HG03097 (cell line): ENCODE results near the gene FXR2.
"Not testable (repeated sequence)": the region's sequence is repeated elsewhere in the genome, so short reads cannot be mapped to it uniquely, and the experiment has no call there.

Experiments
- ATAC-seq: cut with Tn5 transposase; IDR thresholded peaks from one replicate; pipeline ENCODE4 v1.9.1; 2021; ENCODE audit not compliant: unreplicated experiment, low FRiP score

The FXR2 gene

DNA sequence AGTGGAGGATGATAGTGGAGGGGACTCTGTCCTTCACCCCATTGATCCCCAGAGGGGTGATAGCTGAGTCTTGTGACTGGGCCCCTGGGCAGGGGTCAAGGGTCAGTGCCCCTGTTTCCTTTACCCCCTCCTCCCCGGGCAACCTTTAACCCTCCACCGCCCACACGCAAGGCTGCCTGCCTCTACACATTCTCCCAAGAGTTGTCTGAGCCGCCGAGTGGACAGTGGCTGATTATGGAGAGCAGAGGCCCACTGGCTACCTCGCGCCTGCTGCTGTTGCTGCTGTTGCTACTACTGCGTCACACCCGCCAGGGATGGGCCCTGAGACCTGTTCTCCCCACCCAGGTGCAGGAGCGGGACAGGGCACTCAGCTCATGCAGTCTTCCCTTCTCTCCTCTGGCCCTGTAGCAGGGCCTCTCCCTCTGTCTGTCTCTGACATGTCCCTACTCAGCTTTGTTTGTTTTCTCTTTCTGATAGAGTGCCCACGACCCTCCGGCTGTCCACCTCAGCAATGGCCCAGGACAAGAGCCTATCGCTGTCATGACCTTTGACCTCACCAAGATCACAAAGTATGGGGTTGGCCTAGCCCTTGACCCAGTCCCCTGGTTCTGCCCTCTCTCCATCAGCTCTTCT, 15.4 kb upstream of the FXR2 start, which contains the start of gene SHBG:
TSS of gene SHBG (plus strand) at position 197 of the 633 bp plus-strand sequence. CDS start at position 235, 38 bp downstream.
- ATAC-seq, result no peak

- ATAC-seq, result peak; percentile 76
These were observed 12.8 kb upstream of the FXR2 start, which contains the start of gene SAT2 for GRCh38 chr17:7627250-7628121. Gene SAT2 (minus strand): TSS chr17:7627821. CDS start chr17:7627635, 186 bp downstream.

- ATAC-seq, result no peak
These were observed 12.2 kb upstream of the FXR2 start for GRCh38 chr17:7626956-7627249.

GRCh38 chr17:7626307-7626706, 11.6 kb upstream of the FXR2 start:
- no peak for ATAC-seq

- ATAC-seq, result not testable (repeated sequence)
These were observed 11.1 kb upstream of the FXR2 start for GRCh38 chr17:7625749-7626148.

- no peak for ATAC-seq
These were observed 9.0 kb upstream of the FXR2 start for GRCh38 chr17:7623661-7624060.

GRCh38 chr17:7620835-7621234, 6.1 kb upstream of the FXR2 start:
- ATAC-seq, result no peak

DNA sequence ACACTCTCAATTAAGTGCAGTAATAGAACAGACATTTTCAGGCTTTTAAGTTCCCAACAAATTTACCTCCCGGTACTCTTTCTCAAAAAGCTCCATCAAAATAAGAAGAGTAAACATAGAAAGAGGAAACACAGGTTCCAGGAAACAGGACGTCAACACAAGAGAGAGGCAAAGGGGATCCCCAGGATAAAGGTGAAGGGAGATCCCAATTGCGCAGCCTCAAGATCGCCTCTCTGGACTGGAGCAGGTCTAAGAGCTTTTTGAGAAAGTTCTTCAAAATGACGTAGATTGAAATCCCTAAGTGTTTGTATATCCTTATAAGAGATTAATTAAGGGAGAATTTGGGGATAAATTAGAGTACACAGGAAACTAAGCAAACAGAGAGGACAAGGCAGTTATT, 3.9 kb upstream of the FXR2 start:
- ATAC-seq, result no peak

GRCh38 chr17:7615265-7615747, 609 bp upstream of the FXR2 start:
- ATAC-seq, result no peak

- ATAC-seq, result no peak
These were observed 800 bp downstream of the FXR2 start for GRCh38 chr17:7613769-7614424.

GRCh38 chr17:7612294-7612640, 2.4 kb downstream of the FXR2 start:
- ATAC-seq, result no peak

DNA sequence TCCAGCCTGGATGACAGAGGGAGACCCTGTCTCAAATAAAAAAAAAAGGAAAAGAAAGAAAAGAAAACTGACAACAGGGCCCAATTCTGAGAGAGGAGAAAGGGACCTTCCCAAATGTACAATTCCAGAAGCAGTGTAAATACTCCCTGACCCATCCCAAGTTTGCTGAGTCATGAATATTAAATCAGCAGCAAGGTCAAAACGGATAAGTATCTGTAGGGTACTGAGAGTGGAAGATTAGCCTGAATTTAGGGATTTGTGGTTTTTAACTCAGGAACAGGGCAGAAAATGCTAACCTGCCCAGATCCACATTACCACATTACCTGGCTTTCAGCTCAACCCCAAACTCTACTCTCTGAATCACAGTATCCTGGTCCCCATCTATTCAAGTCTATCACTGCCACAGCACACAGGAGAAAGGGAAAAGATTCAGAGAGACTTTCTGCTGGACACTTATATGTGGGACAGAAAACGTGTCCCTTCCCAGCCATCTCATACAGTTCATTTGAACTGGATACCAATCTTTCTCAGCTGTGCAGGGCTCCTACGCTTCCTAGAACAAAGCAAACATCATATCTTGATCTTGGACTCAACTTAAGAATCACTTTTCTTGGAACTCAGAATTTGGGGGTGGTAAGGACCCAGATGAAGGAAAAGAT, 2.9 kb downstream of the FXR2 start:
- no peak for ATAC-seq

DNA sequence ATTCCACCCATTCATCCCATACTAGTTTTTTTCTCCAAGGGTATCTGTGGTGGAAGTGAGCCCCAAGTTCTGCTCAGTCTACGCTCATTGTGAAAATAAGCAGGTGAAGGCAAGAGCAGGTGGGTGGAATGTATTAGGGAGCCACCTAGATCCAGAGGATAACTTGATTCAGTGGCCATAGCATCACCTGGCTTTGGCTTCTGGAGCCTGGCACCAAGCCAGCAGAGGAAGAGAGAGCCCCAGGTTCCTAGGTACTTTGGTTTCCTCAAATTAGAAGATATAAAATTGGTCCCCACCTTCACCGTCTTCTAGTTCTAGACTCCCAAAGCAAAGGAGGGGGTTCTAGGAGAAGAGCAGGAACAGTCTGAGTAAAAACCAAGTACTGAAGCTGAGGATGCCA, 4.1 kb downstream of the FXR2 start:
- no peak for ATAC-seq

DNA sequence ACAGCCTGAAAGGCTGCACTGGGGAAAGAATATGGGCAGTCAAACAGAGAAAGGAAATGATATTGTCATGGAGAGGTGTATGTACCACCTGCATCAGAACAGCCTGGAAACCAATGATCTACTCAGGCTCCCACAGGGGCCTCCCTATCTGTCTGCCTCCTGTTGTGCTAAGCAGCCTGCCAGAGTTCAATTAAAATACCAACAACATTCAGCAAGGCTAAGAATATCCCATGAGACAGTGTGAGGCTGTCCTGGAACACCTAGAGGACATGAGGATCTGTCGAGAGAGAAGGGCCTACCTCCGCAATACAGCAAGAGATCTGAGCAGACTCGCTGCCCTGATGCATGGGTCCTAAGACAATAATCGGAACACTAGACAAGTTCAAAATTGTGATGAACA, 8.4 kb downstream of the FXR2 start:
- no peak for ATAC-seq

GRCh38 chr17:7597561-7597960, 17.1 kb downstream of the FXR2 start:
- ATAC-seq, result not testable (repeated sequence)

DNA sequence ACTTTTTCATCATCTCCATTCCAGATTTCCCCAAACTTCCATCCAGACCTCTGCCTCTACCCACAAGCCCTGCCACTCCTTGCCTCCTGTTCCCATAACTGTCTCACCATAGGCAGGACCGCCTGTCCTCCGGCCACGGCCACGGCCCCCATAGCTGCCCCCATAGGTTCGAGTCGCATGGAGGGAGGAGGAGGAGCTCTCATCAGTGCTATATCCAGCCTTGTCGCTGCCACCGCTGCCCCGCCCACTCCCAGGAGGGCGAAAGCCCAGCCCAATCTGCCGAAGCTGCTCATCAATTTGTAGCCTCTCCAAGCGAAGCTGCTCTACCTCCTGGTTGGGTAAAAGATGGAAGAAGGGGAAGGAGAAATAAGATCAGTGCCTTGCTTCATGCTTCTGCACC, 21.4 kb downstream of the FXR2 start:
- no peak for ATAC-seq

GRCh38 chr17:7592422-7593021, 22.2 kb downstream of the FXR2 start:
- no peak for ATAC-seq

DNA sequence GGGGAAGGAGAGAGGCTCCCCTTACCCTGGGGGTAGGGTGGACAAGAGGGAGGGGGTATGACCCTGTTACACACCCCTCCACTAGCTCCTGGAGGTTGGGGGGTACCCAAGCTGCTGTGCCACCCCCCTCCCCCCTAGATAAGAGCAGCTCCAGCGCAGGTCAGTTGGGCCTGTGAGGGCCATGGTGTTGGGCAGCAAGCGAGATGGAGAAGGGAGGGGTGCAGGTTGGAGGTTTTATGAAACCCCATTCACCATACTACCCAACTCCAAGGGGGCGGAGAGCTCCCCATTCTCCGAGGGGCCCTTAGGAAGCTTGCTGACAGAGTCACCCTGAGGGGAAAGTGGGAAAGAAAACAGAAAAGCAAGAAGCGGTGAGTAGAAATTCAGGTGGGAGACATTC, 23.1 kb downstream of the FXR2 start:
- ATAC-seq, result no peak

- ATAC-seq, result no peak
These were observed 24.0 kb downstream of the FXR2 start for GRCh38 chr17:7590743-7591142.

- no peak for ATAC-seq
These were observed 24.6 kb downstream of the FXR2 start, which contains the start of gene SOX15 for GRCh38 chr17:7589891-7590691. Gene SOX15 (minus strand): TSS chr17:7590094. CDS start chr17:7589676, 418 bp downstream.
